ENCODE results near the gene CORO2A.

DNA sequence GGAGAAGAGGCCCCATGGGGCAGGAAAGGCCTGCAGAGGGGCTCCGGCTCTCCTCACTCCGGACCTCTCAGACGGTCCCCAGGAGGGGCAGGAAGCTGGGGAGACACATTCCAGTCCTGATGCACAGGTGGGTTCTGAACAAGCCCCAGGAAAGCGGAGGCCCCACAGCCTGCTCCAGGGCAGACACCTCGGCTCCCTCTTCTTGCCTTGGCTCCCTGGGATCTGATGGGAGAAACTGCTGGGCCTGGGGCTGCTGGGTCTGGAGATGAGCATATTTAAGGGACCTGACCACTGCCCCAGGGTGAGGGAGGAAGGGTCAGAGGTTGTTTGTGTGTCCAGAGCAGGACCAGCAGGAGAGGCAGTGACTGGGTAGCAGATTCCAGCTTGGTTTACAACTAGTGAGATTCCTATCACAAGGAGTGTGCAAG is 1.2 kb downstream of the CORO2A start:
- TF ChIP-seq RFX5 (IDR thresholded peaks at IDR 0.05; ENCODE audit: low read depth, low read length) (no peak), HDAC2 (IDR thresholded peaks at IDR 0.05) (no peak)
